DMS114 treated with DMSO at 0.1 percent for 48 hours (cell line): Measurements from ENCODE around the gene STK10.

ENCODE experiments used
- DNase-seq: peaks from one replicate; lab custom pipeline; 2025; ENCODE audit not compliant: unreplicated experiment; lab: John Stamatoyannopoulos, UW

Gene STK10

DNA sequence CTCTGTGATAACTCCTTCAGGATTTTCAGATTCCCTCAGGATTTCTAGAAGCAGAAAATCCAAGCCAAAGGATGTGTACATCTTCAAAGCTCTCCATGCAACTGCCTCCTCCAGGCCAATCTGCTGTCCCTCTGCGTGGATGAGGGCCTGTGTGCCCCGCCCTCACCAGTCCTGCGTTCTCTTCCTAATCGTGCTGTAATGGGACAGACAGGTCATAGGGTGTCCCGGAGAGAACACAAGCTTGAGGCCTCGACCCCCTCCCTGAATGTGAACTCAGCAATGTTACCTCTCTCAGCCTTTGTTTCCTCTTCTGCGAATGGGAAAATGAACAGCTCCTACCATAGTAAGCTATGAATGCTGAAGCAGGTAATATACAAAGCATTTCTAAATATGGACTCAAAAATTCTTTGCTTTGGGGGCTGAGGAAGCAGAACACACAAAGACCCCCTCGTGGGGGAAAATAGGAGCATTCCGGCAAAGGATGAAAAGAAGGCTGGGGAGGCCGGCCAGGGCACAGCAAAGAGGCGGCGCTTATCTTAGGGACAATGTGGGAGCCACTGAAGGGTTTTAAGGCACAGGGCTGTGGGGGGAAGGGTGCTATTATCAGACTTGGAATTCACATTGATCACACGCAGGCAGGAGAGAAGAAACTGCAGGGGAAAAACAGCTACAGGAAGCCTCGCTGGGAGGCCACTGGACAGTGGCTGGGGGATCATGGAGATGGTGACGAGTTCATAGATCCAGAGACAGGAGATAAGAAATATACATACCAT, 124.4 kb downstream of the STK10 start:
- DNase-seq: no peak

DNA sequence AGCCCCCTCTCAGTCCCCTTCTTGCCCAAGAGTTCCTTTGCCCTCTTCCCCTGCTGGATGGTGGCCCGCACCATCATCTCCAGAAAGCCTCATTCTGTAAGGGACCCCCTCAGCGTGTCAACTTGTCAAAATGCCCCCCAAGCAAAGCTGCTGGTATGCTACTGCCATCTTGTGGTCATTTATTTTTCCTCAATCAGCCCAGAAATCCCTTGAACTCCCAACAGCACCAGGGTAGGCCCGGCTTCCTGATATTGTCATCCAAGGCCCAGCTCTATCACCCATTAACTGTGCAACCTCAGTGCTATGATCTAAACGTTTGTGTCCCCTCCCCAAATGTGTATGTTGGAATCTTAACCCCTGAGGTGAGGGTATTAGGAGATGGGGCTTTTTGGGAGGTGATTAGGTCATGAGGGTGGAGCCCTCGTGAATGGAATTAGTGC, 128.3 kb downstream of the STK10 start:
- DNase-seq: peak; percentile 26

GRCh38 chr5:172058088-172058487, 129.9 kb downstream of the STK10 start:
- DNase-seq: no peak

DNA sequence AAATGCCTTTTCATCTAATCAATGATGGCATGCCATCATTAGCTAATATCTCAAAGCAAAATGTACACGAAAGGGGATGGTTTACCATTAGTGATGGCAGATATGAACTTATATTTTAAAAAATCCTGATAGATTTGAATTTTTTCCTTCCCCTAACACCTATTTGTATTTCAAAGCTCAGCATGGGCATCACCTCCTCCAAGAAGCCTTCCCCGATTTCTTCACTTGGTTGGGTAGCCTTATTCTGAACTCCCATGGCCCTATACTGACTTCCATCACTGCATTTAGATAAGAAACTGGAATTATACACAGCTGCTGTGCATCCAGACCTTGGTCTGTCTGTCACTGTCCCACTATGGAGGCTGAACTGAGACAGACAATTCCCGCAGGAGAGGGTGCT, 132.0 kb downstream of the STK10 start:
- no peak for DNase-seq

DNA sequence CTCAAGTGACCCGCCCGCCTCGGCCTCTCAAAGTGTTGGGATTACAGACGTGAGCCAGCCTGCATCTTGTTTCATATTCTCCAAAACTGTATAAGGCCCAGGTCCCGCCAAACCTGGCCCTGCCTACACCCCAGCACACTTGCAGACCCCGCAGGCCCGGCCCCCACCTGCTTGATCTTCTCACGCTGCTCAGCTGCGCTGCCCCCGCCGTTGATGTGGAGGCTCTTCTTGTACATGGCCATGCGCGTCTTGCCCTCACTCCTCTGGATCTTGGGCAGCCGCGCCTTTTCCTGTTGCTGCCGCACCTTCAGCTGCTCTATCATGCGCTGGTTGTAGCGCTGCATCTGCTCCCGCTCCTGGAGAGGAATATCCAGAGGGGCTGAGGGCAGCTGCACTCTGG, 132.6 kb downstream of the STK10 start:
- DNase-seq: no peak

DNA sequence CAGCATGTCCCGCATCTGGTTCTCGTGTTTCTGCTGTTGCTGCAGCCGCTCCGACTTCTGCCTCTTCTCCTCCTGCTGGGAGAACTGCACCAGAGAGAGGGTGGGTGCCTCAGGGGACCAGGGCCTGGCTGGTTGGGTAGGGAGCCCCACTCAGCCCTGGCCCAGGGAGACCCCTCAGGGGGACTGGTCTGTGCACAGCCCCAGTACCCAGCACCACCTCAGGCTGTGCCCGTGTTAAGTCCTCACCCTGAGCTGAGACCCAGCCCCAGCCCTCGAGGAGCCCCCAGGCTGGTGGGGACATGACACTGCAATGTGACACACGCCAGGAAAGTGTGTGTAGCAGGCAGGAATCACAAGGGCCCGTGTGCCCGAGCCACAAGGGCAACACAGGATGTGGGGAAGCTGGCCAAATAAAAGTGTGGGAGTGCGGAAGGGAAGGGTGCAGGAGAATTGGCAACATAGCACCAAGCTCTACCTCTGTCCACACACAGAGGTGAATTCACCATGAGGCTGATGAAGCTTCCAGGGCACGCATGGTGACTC, 133.3 kb downstream of the STK10 start:
- no peak for DNase-seq

GRCh38 chr5:172052450-172053236, 135.4 kb downstream of the STK10 start:
- no peak for DNase-seq

- no peak for DNase-seq
Measured at GRCh38 chr5:172051643-172052339, 136.2 kb downstream of the STK10 start.

DNA sequence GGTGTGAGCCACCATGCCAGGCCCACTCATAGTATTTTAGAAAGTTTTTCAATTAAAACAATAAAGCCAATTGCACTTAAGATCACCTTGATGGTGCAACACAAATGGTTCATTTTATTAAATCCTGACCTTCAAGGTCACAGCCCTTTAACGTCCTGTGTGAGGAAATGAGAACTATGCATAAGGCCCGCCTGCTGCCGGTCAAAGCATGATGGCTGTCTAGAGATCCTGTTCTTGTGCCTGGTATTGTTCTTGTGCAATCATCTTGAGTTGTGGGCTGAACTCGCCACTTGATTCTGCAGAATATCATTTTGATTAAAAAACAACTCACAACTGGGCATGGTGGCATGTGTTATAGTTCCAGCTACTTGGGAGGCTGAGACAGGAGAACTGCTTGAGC, 137.9 kb downstream of the STK10 start:
- DNase-seq: no peak

DNA sequence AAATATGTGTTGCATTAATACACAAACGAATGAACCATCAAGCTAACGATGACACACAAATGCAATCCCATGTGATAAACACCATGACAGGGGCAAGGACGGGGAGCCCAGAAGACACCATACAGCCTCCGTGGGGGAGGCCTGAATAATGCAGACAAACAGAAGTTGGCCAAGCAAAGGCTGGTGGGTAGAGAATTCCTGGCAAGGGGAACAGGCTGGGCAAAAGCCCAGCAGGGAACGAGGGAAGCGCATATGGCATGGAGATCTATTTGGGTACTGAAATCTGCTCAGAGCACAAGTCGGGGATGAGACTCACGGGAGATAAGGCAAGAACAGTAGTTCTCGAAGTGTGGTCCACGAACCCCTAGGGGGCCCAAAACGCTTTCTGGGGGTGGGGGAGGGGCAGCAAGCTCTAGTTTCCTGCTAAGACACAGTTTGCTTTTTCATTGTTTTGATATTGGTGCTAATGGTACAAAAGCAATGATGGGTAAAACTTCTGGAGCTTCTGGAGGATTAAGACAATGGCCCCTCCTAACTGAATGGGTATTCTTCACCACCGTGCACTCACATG, 138.7 kb downstream of the STK10 start:
- no peak for DNase-seq

GRCh38 chr5:172048539-172049101, 139.4 kb downstream of the STK10 start:
- DNase-seq: no peak

DNA sequence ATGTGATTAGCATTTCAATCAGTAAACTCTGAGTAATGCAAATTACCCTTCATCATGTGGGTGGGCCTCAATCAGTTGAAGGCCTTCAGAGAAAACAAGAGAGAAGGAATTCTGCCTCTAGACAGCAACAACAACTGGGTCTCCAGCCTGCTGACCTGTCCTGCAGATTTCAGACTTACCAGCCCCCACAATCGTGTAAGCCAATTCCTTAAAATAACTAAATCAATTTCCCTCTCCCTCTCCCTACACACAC, 139.9 kb downstream of the STK10 start:
- DNase-seq: no peak

- no peak for DNase-seq
Measured at GRCh38 chr5:172046593-172046992, 141.4 kb downstream of the STK10 start.

DNA sequence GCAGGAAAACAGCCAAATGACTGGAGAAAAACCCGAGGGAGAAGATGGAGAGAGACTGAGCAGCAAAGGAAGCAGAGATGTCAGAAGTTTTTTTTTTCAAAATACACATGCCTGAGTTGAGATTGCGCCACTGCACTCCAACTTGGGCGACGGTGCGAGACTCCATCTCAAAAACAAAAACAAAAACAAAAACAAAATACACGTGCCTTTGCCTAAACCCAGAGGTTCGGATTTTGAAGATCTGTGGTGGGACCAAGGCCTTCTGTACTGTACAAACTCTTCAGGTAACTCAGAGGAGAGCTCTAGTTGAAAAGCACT, 142.8 kb downstream of the STK10 start:
- DNase-seq: no peak

GRCh38 chr5:172044631-172045314, 143.3 kb downstream of the STK10 start:
- no peak for DNase-seq

- no peak for DNase-seq
Measured at GRCh38 chr5:172043865-172044264, 144.2 kb downstream of the STK10 start.

DNA sequence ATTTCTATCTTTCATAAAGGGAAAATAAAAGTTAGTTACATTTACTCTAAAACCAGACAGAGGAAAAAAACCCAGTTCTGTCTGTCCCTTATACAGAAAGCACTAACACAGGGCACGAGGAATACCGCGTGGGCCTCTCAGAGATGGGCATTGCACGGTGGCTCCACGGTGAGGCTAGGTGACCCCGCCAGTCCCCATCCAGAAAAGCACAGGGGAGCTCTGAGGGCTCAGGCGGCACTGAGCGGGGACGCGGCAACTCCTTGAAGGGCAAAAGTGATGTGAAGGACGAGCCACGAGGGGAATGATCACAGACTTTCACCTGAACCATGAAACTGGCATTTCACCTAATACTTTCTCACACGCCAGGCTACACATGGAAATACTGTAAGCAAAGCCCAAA, 145.8 kb downstream of the STK10 start:
- no peak for DNase-seq

DNA sequence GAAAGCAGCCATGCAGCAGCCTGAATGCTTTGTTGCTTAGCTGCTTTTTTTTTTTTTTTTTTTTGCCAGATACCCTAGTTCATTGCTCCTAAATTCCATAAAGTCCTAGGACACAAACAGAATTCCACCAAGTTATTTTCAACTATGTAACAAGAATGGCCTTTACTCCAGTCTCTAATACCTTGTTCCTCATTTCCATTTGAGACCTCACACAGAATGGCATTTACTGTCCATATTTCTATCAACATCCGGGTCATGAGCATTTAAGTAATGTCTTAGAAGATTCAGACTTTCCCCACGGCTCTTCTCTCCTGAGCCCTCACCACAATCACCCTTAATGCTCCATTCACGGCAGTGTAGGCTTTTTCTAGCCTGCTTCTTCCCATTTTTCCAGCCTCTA, 149.9 kb downstream of the STK10 start:
- DNase-seq: no peak

DNA sequence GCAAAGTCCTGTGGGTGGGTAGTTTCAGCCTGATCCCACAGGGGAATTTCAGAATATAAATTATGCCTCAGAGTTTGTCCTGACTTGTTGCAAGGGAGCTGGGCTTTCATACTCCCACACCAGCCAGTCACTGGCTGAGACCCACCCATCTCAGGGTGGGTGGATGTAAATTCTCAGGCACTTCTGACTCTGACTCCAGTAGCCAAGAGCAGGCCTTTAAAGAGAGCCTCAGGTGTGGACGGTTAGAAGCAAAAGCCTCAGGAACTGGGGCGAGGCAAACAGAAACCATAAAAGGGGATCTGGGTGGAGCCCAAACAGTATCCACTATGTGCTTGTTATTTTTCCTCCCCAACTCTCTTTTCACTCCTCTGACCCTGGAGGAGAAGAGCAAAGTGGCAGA, 153.0 kb downstream of the STK10 start:
- no peak for DNase-seq

DNA sequence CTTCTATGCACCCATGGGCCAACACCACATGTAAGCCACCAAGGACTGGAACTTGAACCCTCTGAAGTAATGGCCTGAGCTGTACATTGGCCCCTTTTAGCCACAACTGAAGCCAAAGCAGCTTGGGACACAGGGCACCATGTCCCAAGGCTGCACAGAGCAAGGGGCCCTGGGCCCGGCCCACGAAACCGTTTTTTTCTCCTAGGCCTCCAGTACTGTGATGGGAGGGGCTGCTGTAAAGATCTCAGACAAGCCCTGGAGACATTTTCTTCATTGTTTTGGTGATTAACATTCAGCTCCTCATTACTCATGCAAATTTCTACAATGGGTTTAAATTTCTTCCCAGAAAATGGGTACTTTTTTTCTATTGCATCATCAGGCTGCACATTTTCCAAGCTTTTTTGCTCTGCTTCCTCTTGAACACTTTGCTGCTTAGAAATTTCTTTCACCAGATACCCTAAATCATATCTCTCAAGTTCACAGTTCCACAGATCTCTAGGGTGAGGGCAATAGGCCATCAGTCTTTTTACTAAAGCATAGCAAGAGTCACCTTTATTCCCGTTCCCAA, 156.0 kb downstream of the STK10 start:
- DNase-seq: no peak
